ENCODE measurements around the gene LSG1. TPM values are rescaled to one million over a fixed set of nuclear protein-coding genes. Genes with fewer than 3 reads are reported as not detected.

Gene LSG1
- total RNA-seq, 4 donors from 2014 or later, result 42.9 to 120 (median 81.9) TPM

GRCh38 chr3:194682694-194683310 is 10.8 kb upstream of the LSG1 start:
- TF ChIP-seq CTCF (IDR thresholded peaks at IDR 0.05) (peak; percentile 74 to 98 (median 94)), POLR2A (IDR thresholded peaks at IDR 0.05) (no peak)

GRCh38 chr3:194682189-194682693 is 10.2 kb upstream of the LSG1 start:
- Histone ChIP-seq H3K27ac (peak overlapping the region in 1 of 4 donors; percentile 31), H3K4me1 (peaks cover 0 to 27% (median 3%) of the 10 kb centered on the region in 4 donors), H3K9me3 (no peaks in the 10 kb centered on the region), H3K4me3 (no peak overlapping the region), H3K36me3 (no peaks in the 10 kb centered on the region), H3K27me3 (no peaks in the 10 kb centered on the region)
- TF ChIP-seq POLR2A (IDR thresholded peaks at IDR 0.05) (no peak), CTCF (IDR thresholded peaks at IDR 0.05) (no peak)
- no peak for DNase-seq

More at GRCh38 chr3:194682694-194683310, 10.8 kb upstream of the LSG1 start:
- Histone ChIP-seq H3K9me3 (no peaks in the 10 kb centered on the region), H3K27me3 (no peaks in the 10 kb centered on the region), H3K36me3 (no peaks in the 10 kb centered on the region), H3K27ac (peak overlapping the region in 2 of 4 donors; percentile 27 to 31), H3K4me1 (peaks cover 0 to 33% (median 6%) of the 10 kb centered on the region in 4 donors), H3K4me3 (no peak overlapping the region)
- DNase-seq, result peak; percentile 63 to 88 (median 77)

- TF ChIP-seq CTCF (IDR thresholded peaks at IDR 0.05), result no peak
- no peak for TF ChIP-seq POLR2A (IDR thresholded peaks at IDR 0.05)
- Histone ChIP-seq H3K9me3 (no peaks in the 10 kb centered on the region), H3K4me1 (peaks cover 0 to 16% (median 3%) of the 10 kb centered on the region in 4 donors), H3K36me3 (no peaks in the 10 kb centered on the region), H3K4me3 (no peak overlapping the region), H3K27ac (no peak overlapping the region), H3K27me3 (no peaks in the 10 kb centered on the region)
- DNase-seq, result no peak
Measured at GRCh38 chr3:194680888-194681615, 9.1 kb upstream of the LSG1 start.

GRCh38 chr3:194676471-194676870 is 4.5 kb upstream of the LSG1 start:
- peaks cover 0 to 4% (median 0%) of the 10 kb centered on the region in 4 donors for H3K4me1 ChIP-seq
- TF ChIP-seq POLR2A (IDR thresholded peaks at IDR 0.05) (no peak), CTCF (IDR thresholded peaks at IDR 0.05) (no peak)
- no peaks in the 10 kb centered on the region for H3K9me3 ChIP-seq
- no peaks in the 10 kb centered on the region for H3K27me3 ChIP-seq
- no peak for DNase-seq
- no peak overlapping the region for H3K27ac ChIP-seq
- H3K4me3 ChIP-seq, result no peak overlapping the region
- H3K36me3 ChIP-seq, result no peaks in the 10 kb centered on the region

GRCh38 chr3:194675680-194676079 is 3.7 kb upstream of the LSG1 start:
- DNase-seq, result no peak
- Histone ChIP-seq H3K27ac (no peak overlapping the region), H3K27me3 (no peaks in the 10 kb centered on the region), H3K4me3 (no peak overlapping the region), H3K4me1 (peaks cover 0 to 11% (median 3%) of the 10 kb centered on the region in 4 donors), H3K9me3 (no peaks in the 10 kb centered on the region), H3K36me3 (no peaks in the 10 kb centered on the region)
- no peak for TF ChIP-seq POLR2A (IDR thresholded peaks at IDR 0.05)
- TF ChIP-seq CTCF (IDR thresholded peaks at IDR 0.05), result no peak
